Ovary (tissue), 3 donors: Measurements from ENCODE around the gene COL6A3.

Source experiments
- EP300 ChIP-seq: sonication (generic); formaldehyde crosslinking; IDR thresholded peaks from one replicate; pipeline ENCODE4 v1.6.1; 2017; ENCODE audit warnings: antibody characterized with exemption
- TF ChIP-seq, protein P1 (sequence below), 3 donors: fragments of 450-650 bp in 2 of 3; fragments of 200-600 bp in 1 of 3; IDR thresholded peaks; one replicate each; pipeline versions ENCODE4 v1.5.1 to v1.8.0; 2016 to 2022; ENCODE audit warnings: antibody characterized with exemption in 3 of 3, mild to moderate bottlenecking in 1 of 3
- donor health status: DM: no; HTN: no; CAD: no.

DNA sequence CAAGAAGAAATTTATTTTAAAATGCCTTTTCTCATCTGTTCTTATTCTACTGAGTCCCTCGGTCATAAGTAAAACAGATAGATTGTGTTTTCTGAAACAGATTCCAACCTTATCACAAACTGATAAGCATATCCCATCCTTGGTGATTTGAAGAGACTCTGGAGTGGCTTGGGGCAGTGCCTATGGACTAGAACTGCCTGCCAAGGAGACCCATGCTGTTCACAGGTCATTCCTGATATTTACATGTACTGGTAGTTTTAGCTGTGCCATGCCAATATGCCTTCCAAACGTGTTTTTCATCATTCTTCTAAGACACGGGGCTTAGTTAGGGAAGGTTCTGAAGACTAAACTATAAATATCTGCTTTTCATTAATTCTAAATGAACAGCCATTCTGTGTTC lies 11.4 kb upstream of the COL6A3 start:
- TF ChIP-seq, protein P1, sequence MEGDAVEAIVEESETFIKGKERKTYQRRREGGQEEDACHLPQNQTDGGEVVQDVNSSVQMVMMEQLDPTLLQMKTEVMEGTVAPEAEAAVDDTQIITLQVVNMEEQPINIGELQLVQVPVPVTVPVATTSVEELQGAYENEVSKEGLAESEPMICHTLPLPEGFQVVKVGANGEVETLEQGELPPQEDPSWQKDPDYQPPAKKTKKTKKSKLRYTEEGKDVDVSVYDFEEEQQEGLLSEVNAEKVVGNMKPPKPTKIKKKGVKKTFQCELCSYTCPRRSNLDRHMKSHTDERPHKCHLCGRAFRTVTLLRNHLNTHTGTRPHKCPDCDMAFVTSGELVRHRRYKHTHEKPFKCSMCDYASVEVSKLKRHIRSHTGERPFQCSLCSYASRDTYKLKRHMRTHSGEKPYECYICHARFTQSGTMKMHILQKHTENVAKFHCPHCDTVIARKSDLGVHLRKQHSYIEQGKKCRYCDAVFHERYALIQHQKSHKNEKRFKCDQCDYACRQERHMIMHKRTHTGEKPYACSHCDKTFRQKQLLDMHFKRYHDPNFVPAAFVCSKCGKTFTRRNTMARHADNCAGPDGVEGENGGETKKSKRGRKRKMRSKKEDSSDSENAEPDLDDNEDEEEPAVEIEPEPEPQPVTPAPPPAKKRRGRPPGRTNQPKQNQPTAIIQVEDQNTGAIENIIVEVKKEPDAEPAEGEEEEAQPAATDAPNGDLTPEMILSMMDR (IDR thresholded peaks at IDR 0.05) = no peak
- no peak for TF ChIP-seq EP300
